HG02884 (cell line): ENCODE measurements around the gene SH3BGRL2.
"Not testable (repeated sequence)": the region's sequence is repeated elsewhere in the genome, so short reads cannot be mapped to it uniquely, and the experiment has no call there.

ENCODE experiments used
- ATAC-seq: cut with Tn5 transposase; IDR thresholded peaks from one replicate; pipeline ENCODE4 v1.9.1; 2021; ENCODE audit warnings: mild to moderate bottlenecking, moderate library complexity; ENCODE audit not compliant: unreplicated experiment

SH3BGRL2 gene

GRCh38 chr6:79647741-79648140, 16.6 kb downstream of the SH3BGRL2 start:
- ATAC-seq: no peak

GRCh38 chr6:79648328-79648727, 17.2 kb downstream of the SH3BGRL2 start:
- ATAC-seq: no peak

GRCh38 chr6:79649016-79649415, 17.9 kb downstream of the SH3BGRL2 start:
- no peak for ATAC-seq

GRCh38 chr6:79650950-79651349, 19.8 kb downstream of the SH3BGRL2 start:
- no peak for ATAC-seq

GRCh38 chr6:79656134-79656533, 25.0 kb downstream of the SH3BGRL2 start:
- no peak for ATAC-seq

GRCh38 chr6:79657238-79657637, 26.1 kb downstream of the SH3BGRL2 start:
- ATAC-seq: no peak

GRCh38 chr6:79663655-79664054, 32.5 kb downstream of the SH3BGRL2 start:
- ATAC-seq: not testable (repeated sequence)

GRCh38 chr6:79665725-79666551, 34.8 kb downstream of the SH3BGRL2 start:
- ATAC-seq: no peak

- ATAC-seq: no peak
Observed at GRCh38 chr6:79666634-79667033, 35.5 kb downstream of the SH3BGRL2 start.

- ATAC-seq: no peak
Observed at GRCh38 chr6:79668381-79668780, 37.3 kb downstream of the SH3BGRL2 start.

GRCh38 chr6:79669766-79670165, 38.6 kb downstream of the SH3BGRL2 start:
- no peak for ATAC-seq

GRCh38 chr6:79670789-79671188, 39.7 kb downstream of the SH3BGRL2 start:
- ATAC-seq: no peak

- ATAC-seq: no peak
Observed at GRCh38 chr6:79671600-79672266, 40.6 kb downstream of the SH3BGRL2 start.

- ATAC-seq: no peak
Observed at GRCh38 chr6:79672631-79673111, 41.5 kb downstream of the SH3BGRL2 start.

- ATAC-seq: no peak
Observed at GRCh38 chr6:79673947-79674346, 42.8 kb downstream of the SH3BGRL2 start.

- no peak for ATAC-seq
Observed at GRCh38 chr6:79676785-79677736, 45.9 kb downstream of the SH3BGRL2 start.

GRCh38 chr6:79682682-79683081, 51.6 kb downstream of the SH3BGRL2 start:
- not testable (repeated sequence) for ATAC-seq

- no peak for ATAC-seq
Observed at GRCh38 chr6:79684876-79685275, 53.7 kb downstream of the SH3BGRL2 start.

- no peak for ATAC-seq
Observed at GRCh38 chr6:79686707-79687309, 55.7 kb downstream of the SH3BGRL2 start.

GRCh38 chr6:79687759-79688158, 56.6 kb downstream of the SH3BGRL2 start:
- no peak for ATAC-seq

- ATAC-seq: no peak
Observed at GRCh38 chr6:79694156-79694555, 63.0 kb downstream of the SH3BGRL2 start.
